Muscle layer of duodenum (tissue), 2 donors: ENCODE data around the gene LRSAM1.

Experiments used
- H3K27ac ChIP-seq: one replicate; pipeline ENCODE4 v1.7.0; 2013; ENCODE audit warnings: mild to moderate bottlenecking, low read length
- H3K27me3 ChIP-seq: one replicate; pipeline ENCODE4 v1.7.0; 2013; ENCODE audit warnings: low read depth, mild to moderate bottlenecking, control low read depth, low read length
- H3K36me3 ChIP-seq, 2 donors: one replicate each; pipeline ENCODE4 v1.7.0; 2013; ENCODE audit warnings: low read length in 2 of 2, control low read depth in 1 of 2, mild to moderate bottlenecking in 1 of 2; ENCODE audit not compliant: insufficient read depth in 2 of 2, control insufficient read depth in 1 of 2
- H3K4me1 ChIP-seq, 2 donors: one replicate each; pipeline ENCODE4 v1.7.0; 2013; ENCODE audit warnings: low read length in 2 of 2, mild to moderate bottlenecking in 2 of 2, control low read depth in 1 of 2, moderate library complexity in 1 of 2; ENCODE audit not compliant: insufficient read depth in 2 of 2, control insufficient read depth in 1 of 2
- H3K4me3 ChIP-seq, 2 donors: one replicate each; pipeline ENCODE4 v1.7.0; 2013; ENCODE audit warnings: low read length in 2 of 2, low read depth in 1 of 2, mild to moderate bottlenecking in 1 of 2
- H3K9me3 ChIP-seq, 2 donors: one replicate each; pipeline ENCODE4 v1.7.0; 2013; ENCODE audit warnings: low read length in 2 of 2, control low read depth in 1 of 2, mild to moderate bottlenecking in 1 of 2; ENCODE audit not compliant: control insufficient read depth in 1 of 2
- donor health status: healthy.

Gene LRSAM1

GRCh38 chr9:127522727-127523126 lies 71.4 kb downstream of the LRSAM1 start:
- peak overlapping the region; percentile 74 for H3K27ac ChIP-seq
- H3K4me3 ChIP-seq = no peak overlapping the region
- peaks cover 7 to 8% of the 10 kb centered on the region in 2 donors for H3K9me3 ChIP-seq
- H3K27me3 ChIP-seq = no peaks in the 10 kb centered on the region
- H3K36me3 ChIP-seq = peaks cover 32 to 50% of the 10 kb centered on the region in 2 donors
- peaks cover 0 to 22% of the 10 kb centered on the region in 2 donors for H3K4me1 ChIP-seq

DNA sequence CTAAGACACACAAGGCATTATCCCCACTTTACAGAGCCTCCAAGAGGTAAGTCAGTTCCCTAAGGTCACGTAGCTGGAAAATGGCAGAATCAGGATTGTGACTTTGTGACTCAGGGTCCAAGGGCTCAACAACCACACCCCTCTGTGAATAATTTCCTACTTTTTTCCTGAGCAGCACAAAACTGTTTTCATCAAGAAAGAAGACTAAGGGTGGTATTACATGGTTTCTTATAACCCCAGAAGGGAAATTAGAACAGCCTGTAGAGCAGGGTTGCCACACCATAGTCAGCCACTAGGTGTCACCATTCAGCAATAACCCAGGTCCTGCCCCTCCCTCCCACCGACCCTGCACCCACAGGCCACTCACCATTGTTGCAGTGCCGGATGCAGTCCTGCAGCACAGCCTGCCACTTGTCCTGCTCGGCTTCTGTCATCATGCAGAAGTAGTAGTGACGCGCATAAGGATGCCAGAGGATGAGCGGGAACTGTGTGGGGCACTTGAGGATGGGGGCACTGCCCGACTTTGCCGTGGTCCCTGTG lies 72.1 kb downstream of the LRSAM1 start:
- Histone ChIP-seq H3K27ac (no peak overlapping the region), H3K9me3 (peaks cover 7 to 8% of the 10 kb centered on the region in 2 donors), H3K36me3 (peaks cover 30 to 45% of the 10 kb centered on the region in 2 donors), H3K4me3 (no peak overlapping the region), H3K4me1 (peaks cover 0 to 24% of the 10 kb centered on the region in 2 donors), H3K27me3 (no peaks in the 10 kb centered on the region)

DNA sequence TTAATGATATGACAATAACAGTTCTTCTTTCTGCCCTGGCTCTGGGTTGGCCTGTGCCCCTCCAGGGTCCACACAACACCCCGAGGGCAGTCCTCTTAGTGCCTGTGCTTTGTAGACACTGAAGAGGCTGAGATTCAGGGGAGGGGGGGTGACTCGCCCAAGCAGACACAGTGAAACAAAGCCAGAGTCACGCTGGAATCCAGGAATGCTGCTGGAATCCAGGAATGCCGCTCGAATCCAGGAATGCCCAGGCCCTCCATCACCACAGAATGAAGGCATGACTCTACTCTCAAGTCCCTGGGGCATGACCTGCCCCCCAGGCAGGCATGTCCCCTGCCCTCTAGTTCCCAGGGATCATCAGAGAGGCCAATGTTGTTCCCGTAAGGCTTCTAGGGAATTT lies 73.1 kb downstream of the LRSAM1 start:
- H3K4me1 ChIP-seq = peaks cover 0 to 28% of the 10 kb centered on the region in 2 donors
- no peaks in the 10 kb centered on the region for H3K27me3 ChIP-seq
- H3K4me3 ChIP-seq = no peak overlapping the region
- H3K36me3 ChIP-seq = peaks cover 26 to 45% of the 10 kb centered on the region in 2 donors
- H3K9me3 ChIP-seq = peaks cover 7 to 8% of the 10 kb centered on the region in 2 donors
- no peak overlapping the region for H3K27ac ChIP-seq

DNA sequence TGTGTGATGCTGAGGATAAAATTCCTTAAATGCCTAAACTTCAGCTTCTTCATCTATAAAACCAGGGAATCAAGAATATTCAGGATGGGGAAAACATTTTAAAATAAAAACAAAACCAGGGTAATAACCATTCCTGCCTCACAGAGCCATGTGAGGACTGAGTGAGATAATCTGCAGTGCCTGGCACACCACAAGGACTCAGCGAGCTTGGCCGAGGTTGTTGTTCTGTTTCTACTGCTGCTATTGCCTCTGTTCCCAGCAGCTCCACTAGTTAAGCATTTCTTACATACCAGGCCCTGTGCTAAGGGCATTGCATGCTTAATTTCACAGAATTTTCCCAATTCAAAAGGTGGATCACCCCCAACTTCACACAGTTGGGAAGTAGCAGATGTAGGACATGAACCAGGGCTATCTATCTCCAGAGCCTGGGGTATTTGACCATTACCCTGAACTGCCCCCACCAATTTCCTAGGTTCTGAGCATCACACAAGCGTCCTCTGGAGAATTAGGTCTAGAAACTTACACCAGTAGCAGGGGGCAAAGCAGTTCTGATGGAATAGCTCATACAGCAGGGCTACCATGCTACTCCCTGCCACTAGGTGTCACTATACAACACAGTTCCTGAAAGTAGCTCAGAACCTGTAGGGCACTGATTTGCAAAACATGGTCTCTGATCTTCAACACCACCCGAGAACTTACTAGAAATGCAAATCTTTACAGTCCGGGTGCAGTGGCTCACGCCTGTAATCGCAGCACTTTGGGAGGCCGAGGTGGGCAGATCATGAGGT lies 74.3 kb downstream of the LRSAM1 start:
- Histone ChIP-seq H3K27ac (no peak overlapping the region), H3K4me1 (peaks cover 0 to 25% of the 10 kb centered on the region in 2 donors), H3K4me3 (no peak overlapping the region), H3K9me3 (peaks cover 7 to 8% of the 10 kb centered on the region in 2 donors), H3K36me3 (peaks cover 26 to 41% of the 10 kb centered on the region in 2 donors), H3K27me3 (no peaks in the 10 kb centered on the region)

DNA sequence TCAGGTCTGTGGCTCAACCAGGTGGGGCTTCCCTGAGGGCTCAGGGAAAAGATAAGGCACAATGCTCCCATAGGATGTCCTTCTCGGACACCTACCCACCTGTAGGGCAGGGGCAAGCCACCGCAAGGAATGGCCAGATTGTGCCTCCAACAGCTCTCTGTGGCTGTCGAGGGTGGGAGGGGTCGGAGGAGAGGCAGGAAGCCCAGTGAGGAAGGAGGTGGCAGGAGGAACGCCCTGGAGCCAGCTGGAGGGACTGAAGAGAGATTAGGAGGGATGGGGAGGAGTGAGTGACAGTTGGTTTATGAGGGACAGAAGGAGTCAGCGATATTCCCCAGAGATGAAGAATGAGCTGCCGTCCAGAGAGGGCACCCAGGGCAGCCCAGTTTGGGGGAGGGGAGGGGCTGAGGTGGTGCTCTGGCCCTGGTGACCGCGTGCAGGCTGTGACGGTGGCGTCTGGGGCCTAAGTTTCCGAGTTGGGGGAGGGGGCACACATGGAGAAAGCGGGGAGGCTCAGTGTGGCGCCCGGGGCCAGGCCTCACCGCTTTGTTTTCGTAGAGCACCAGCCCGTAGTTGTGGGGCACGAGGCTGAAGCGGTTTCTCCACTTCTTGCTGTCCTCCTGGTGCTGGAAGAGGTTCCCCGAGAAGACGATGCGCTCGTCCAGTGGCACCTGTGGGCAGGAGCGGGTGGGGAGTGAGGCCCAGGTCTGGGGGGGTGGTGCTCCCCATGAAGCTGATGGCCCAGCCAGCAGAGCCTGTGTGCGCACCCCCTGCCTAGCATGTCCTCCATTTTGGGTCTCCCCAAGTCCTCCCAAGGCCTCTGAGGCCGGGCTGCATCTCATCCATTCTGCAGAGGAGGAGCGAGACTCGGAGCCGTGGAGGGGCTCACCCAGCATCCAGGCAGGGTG lies 75.6 kb downstream of the LRSAM1 start:
- H3K4me1 ChIP-seq = peaks cover 0 to 13% of the 10 kb centered on the region in 2 donors
- H3K36me3 ChIP-seq = peaks cover 31 to 41% of the 10 kb centered on the region in 2 donors
- peaks cover 7 to 8% of the 10 kb centered on the region in 2 donors for H3K9me3 ChIP-seq
- no peak overlapping the region for H3K4me3 ChIP-seq
- no peak overlapping the region for H3K27ac ChIP-seq
- H3K27me3 ChIP-seq = no peaks in the 10 kb centered on the region

DNA sequence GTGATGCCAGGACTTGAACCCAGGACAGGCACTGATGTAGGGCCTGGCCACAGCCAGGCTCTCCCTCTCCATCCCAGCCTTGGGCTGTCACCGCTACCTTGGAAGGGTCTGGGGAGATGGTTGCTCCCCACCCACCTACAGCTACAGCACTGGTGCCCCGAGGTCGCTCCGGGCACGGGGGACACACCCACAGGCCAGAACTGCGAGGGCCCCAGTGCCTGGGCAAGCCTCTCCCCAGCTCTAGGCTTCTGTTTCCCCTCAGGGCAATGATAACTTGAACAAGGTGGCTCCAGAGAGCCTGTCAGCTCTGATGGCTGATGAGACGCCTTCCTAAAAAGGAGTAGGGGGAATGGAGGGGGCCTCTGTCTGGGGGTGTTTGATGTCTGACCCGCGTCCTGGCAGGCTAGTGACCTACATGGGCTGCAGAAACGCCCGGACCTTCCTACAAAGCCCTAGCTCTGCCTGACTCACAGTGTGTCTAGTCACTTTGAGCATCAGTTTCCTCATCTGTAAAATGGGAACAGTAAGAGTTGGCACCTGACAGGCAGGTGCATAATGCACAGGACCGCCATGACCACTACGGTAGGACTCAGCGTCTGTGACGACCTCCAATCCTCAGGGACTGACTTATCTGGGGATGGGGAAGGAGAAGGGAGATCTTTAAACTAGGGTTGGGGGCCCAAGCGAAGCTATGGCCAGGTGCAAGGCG lies 76.4 kb downstream of the LRSAM1 start:
- Histone ChIP-seq H3K27ac (no peak overlapping the region), H3K9me3 (peaks cover 7 to 8% of the 10 kb centered on the region in 2 donors), H3K4me3 (no peak overlapping the region), H3K27me3 (no peaks in the 10 kb centered on the region), H3K4me1 (peaks cover 0 to 12% of the 10 kb centered on the region in 2 donors), H3K36me3 (peaks cover 31 to 41% of the 10 kb centered on the region in 2 donors)

GRCh38 chr9:127528422-127529251 lies 77.3 kb downstream of the LRSAM1 start:
- Histone ChIP-seq H3K36me3 (peaks cover 26 to 35% of the 10 kb centered on the region in 2 donors), H3K27me3 (no peaks in the 10 kb centered on the region), H3K4me1 (peaks cover 0 to 12% of the 10 kb centered on the region in 2 donors), H3K4me3 (no peak overlapping the region), H3K27ac (no peak overlapping the region), H3K9me3 (peaks cover 4 to 6% of the 10 kb centered on the region in 2 donors)

GRCh38 chr9:127529671-127530070 lies 78.4 kb downstream of the LRSAM1 start:
- no peaks in the 10 kb centered on the region for H3K27me3 ChIP-seq
- peaks cover 3 to 6% of the 10 kb centered on the region in 2 donors for H3K9me3 ChIP-seq
- peaks cover 0 to 16% of the 10 kb centered on the region in 2 donors for H3K4me1 ChIP-seq
- H3K27ac ChIP-seq = no peak overlapping the region
- H3K4me3 ChIP-seq = no peak overlapping the region
- peaks cover 17 to 26% of the 10 kb centered on the region in 2 donors for H3K36me3 ChIP-seq

GRCh38 chr9:127530206-127530941 lies 79.1 kb downstream of the LRSAM1 start:
- Histone ChIP-seq H3K36me3 (peaks cover 10 to 24% of the 10 kb centered on the region in 2 donors), H3K9me3 (peaks cover 3 to 6% of the 10 kb centered on the region in 2 donors), H3K4me3 (no peak overlapping the region), H3K27me3 (no peaks in the 10 kb centered on the region), H3K4me1 (peaks cover 0 to 23% of the 10 kb centered on the region in 2 donors), H3K27ac (no peak overlapping the region)
